Inferior parietal cortex (tissue), 1 donor: ENCODE measurements around the gene TOMM70.
"Not testable (repeated sequence)": the region's sequence is repeated elsewhere in the genome, so short reads cannot be mapped to it uniquely, and the experiment has no call there.

Experiments used
- DNase-seq: peaks from one replicate; pipeline ENCODE4 v3.0.0-alpha.2; 2016; ENCODE audit errors: extremely low spot score

The TOMM70 gene

GRCh38 chr3:100400780-100401673 lies at the start of gene TOMM70, which contains the start of gene LNP1:
TSS of gene TOMM70 (minus strand) at chr3:100401089. CDS start at chr3:100400949, 140 bp downstream.
TSS of gene LNP1 (plus strand) at chr3:100401539. CDS start at chr3:100429730, 28,191 bp downstream.
- DNase-seq: peak; percentile 98

- no peak for DNase-seq
These were observed 48.3 kb upstream of the TOMM70 start for GRCh38 chr3:100449214-100449613.

GRCh38 chr3:100448079-100448478 lies 47.2 kb upstream of the TOMM70 start:
- DNase-seq: no peak

- not testable (repeated sequence) for DNase-seq
These were observed 46.2 kb upstream of the TOMM70 start for GRCh38 chr3:100447067-100447466.

GRCh38 chr3:100443690-100444089 lies 42.8 kb upstream of the TOMM70 start:
- no peak for DNase-seq

- DNase-seq: no peak
These were observed 40.0 kb upstream of the TOMM70 start for GRCh38 chr3:100440895-100441294.

- DNase-seq: no peak
These were observed 37.7 kb upstream of the TOMM70 start for GRCh38 chr3:100438623-100438974.

- DNase-seq: no peak
These were observed 37.1 kb upstream of the TOMM70 start for GRCh38 chr3:100437721-100438622.

- no peak for DNase-seq
These were observed 36.1 kb upstream of the TOMM70 start for GRCh38 chr3:100436951-100437350.

GRCh38 chr3:100429187-100429716 lies 28.4 kb upstream of the TOMM70 start:
- no peak for DNase-seq

GRCh38 chr3:100427699-100428098 lies 26.8 kb upstream of the TOMM70 start:
- DNase-seq: no peak

- DNase-seq: no peak
These were observed 25.3 kb upstream of the TOMM70 start for GRCh38 chr3:100426067-100426682.

- no peak for DNase-seq
These were observed 24.4 kb upstream of the TOMM70 start for GRCh38 chr3:100425316-100425715.

GRCh38 chr3:100424261-100424660 lies 23.4 kb upstream of the TOMM70 start:
- DNase-seq: no peak

GRCh38 chr3:100423611-100424010 lies 22.7 kb upstream of the TOMM70 start:
- no peak for DNase-seq

GRCh38 chr3:100420885-100421284 lies 20.0 kb upstream of the TOMM70 start:
- DNase-seq: no peak

- DNase-seq: no peak
These were observed 18.5 kb upstream of the TOMM70 start for GRCh38 chr3:100419406-100419805.

- DNase-seq: no peak
These were observed 16.0 kb upstream of the TOMM70 start for GRCh38 chr3:100416863-100417262.

GRCh38 chr3:100416176-100416575 lies 15.3 kb upstream of the TOMM70 start:
- no peak for DNase-seq

- no peak for DNase-seq
These were observed 12.7 kb upstream of the TOMM70 start for GRCh38 chr3:100413613-100414012.

GRCh38 chr3:100412912-100413590 lies 12.2 kb upstream of the TOMM70 start:
- DNase-seq: no peak
